Suppressor macrophage treated with lipopolysaccharide for 4 hours (primary cell): Measurements from ENCODE around the gene CRISPLD2.
"Not testable (repeated sequence)": the region's sequence is repeated elsewhere in the genome, so short reads cannot be mapped to it uniquely, and the experiment has no call there.

Experiments used
- DNase-seq: peaks from one replicate; pipeline ENCODE4 v3.0.0-alpha.2; 2020

The CRISPLD2 gene

GRCh38 chr16:84842516-84843148, 22.8 kb downstream of the CRISPLD2 start:
- DNase-seq, result no peak

- DNase-seq, result no peak
Measured at GRCh38 chr16:84843149-84844048, 23.6 kb downstream of the CRISPLD2 start.

DNA sequence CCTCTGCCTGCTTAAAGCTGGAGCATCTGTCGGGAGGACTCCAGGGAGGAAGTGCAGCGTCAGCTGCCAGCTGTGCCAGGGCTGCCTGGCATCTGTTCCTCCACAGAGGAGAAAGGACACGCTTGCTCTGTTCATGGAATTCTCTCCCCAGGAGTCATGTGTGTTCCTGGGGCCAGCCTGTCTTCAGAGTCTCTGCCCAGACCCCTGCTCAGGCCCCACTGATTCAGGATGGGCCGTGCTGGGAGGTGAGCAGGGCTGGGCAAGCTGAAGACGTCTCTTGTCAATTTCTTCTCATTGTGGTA, 24.2 kb downstream of the CRISPLD2 start:
- DNase-seq, result no peak

GRCh38 chr16:84844559-84845495, 25.0 kb downstream of the CRISPLD2 start:
- no peak for DNase-seq

- no peak for DNase-seq
Measured at GRCh38 chr16:84845496-84846002, 25.8 kb downstream of the CRISPLD2 start.

DNA sequence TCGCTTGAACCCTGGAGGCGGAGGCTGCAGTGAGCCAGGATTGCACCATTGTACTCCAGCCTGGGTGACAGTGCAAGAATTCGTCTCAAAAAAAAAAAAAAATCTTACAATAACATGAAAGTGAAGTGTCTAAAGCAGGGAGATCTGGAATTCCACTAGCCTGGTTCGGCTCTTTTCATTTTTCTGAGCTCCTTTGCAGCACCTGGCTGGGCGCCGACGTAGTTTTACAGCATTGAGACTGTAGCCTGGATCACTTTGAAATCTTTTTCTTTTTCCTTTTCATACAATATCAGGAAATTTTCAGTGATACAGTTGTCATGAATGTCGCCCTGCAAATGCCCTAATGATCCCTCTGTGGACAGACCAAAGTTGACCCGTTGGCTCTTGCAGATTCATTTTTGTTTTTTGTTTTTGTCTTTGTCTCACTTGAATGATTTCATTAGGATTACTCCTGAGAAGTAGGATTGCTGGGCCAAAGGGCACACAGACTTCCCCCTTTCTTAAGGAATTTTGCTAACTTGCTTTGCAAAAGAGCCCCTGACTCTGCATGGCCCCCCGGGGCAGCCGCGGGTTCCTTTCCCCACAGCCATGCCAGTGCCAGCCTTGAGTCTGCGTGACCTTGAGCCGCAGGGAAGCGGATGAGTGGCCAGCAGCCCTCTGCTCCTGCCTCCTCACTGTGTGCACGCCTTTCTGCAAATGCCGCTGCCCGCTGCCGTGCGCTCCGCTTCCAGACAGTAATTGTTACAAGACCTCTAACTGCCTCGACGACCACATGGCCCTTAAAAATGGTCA, 28.0 kb downstream of the CRISPLD2 start:
- DNase-seq, result no peak

GRCh38 chr16:84848986-84849634, 29.3 kb downstream of the CRISPLD2 start:
- no peak for DNase-seq

- DNase-seq, result no peak
Measured at GRCh38 chr16:84849751-84850150, 30.0 kb downstream of the CRISPLD2 start.

GRCh38 chr16:84850714-84851113, 30.9 kb downstream of the CRISPLD2 start:
- no peak for DNase-seq

- no peak for DNase-seq
Measured at GRCh38 chr16:84851192-84852127, 31.7 kb downstream of the CRISPLD2 start.

DNA sequence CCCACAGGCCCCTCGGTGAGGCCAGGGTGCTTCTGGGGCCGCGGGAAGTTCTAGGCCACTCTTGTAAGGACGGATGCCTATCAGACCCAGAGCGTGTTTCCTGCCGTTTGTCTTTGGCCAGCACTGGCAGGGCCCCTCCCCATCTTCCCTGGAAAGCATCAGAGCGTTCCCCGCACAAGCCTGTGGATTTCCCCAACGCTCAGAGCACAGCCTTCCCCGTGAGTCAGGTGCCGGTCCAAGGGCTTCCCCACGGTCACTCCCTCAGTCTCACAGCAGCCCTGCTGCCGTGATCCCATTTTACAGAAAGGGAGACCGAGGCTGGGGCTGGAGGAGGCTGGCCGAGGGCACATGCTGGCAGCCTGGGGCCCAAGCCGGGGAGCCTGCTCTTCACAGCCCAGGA, 33.7 kb downstream of the CRISPLD2 start:
- DNase-seq, result no peak

DNA sequence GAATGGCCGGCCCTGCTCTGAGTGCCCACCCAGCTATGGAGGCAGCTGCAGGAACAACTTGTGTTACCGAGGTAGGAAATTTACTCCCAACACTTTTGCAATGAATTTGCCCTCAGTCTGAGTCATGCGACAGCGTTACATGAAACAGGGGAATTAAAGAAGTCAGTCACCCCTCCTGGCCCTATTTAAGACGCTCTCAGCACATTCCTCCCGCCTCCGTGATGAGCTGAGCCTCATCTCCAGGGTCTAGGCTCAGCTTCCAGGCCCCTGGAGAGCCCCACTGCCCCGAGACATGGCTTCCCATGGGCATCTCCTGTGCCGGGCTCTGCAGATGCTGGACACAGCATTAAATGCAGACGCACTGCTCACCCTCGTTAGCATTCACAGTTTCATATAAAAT, 35.0 kb downstream of the CRISPLD2 start:
- DNase-seq, result no peak

- not testable (repeated sequence) for DNase-seq
Measured at GRCh38 chr16:84855435-84856202, 35.8 kb downstream of the CRISPLD2 start.

GRCh38 chr16:84856203-84856581, 36.4 kb downstream of the CRISPLD2 start:
- DNase-seq, result not testable (repeated sequence)

DNA sequence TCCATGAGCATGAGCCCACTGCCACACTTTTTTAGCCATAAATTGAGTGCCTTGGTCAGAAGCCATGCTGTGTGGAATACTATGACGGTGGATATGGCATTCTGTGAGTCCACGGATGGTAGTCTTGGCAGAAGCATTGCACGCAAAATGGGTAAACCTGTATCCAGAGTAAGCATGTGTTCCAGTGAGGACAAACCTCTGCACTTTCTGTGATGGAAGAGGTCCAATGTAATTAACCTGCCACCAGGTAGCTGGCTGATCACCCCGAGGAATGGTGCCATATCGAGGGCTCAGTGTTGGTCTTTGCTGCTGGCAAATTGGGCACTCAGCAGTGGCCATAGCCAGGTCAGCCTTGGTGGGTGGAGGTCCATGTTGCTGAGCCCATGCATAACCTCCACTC, 37.0 kb downstream of the CRISPLD2 start:
- not testable (repeated sequence) for DNase-seq

GRCh38 chr16:84859681-84860080, 39.9 kb downstream of the CRISPLD2 start:
- DNase-seq, result no peak

DNA sequence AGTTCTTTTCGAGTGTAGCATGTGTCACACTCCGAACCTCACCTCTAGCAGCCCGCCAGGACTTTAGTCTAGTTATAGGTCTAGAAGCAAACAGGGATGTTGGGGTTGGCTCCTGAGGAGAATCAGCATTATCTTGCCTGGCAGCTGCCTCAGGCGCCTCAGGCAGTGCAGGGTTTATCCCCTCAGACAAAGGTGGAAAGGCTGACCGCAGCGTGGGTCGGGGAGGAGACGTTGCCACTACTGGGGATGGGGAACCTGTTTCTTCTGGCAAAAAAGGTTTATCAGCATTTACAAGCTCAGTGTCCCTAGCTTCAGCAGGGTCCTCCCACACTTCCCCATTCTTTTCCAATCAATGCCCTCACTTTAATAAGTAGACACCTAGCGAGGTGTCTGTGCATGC, 40.6 kb downstream of the CRISPLD2 start:
- no peak for DNase-seq

GRCh38 chr16:84861671-84862070, 41.9 kb downstream of the CRISPLD2 start:
- DNase-seq, result no peak

- DNase-seq, result no peak
Measured at GRCh38 chr16:84862804-84863480, 43.2 kb downstream of the CRISPLD2 start.
